ENCODE results near the gene KDM6A. TPM values are rescaled to one million over a fixed set of nuclear protein-coding genes. Genes with fewer than 3 reads are reported as not detected.
A peak's percentile ranks its signal among the peaks of the same experiment; 100 is the strongest.
"Not testable (repeated sequence)": the region's sequence is repeated elsewhere in the genome, so short reads cannot be mapped to it uniquely, and the experiment has no call there.

KDM6A gene
- total RNA-seq, 2 donors from 2014 or later = 36.4 to 51.0 TPM

- peaks cover 4 to 18% of the 10 kb centered on the region in 2 donors for H3K36me3 Mint-ChIP-seq (ENCODE audit: insufficient read depth in 2 of 2)
- H3K9me3 Mint-ChIP-seq = peaks cover 3 to 6% of the 10 kb centered on the region in 2 donors
- DNase-seq (no peak), ATAC-seq (replicated peaks in 1 of 2) (no peak)
- H3K4me3 Mint-ChIP-seq = no peak overlapping the region
- no peaks in the 10 kb centered on the region for H3K27me3 Mint-ChIP-seq (ENCODE audit: low read depth)
- no peak overlapping the region for H3K27ac Mint-ChIP-seq
- H3K4me1 Mint-ChIP-seq (ENCODE audit: low read depth) = peaks cover 59% of the 10 kb centered on the region
These were observed 138.1 kb downstream of the KDM6A start for GRCh38 chrX:45011131-45011530.

GRCh38 chrX:45011597-45011996 lies 138.6 kb downstream of the KDM6A start:
- peaks cover 0 to 3% of the 10 kb centered on the region in 2 donors for H3K9me3 Mint-ChIP-seq
- no peaks in the 10 kb centered on the region for H3K27me3 Mint-ChIP-seq (ENCODE audit: low read depth)
- H3K36me3 Mint-ChIP-seq (ENCODE audit: insufficient read depth in 2 of 2) = peaks cover under 1 to 14% of the 10 kb centered on the region in 2 donors
- H3K4me1 Mint-ChIP-seq (ENCODE audit: low read depth) = peaks cover 54% of the 10 kb centered on the region
- H3K27ac Mint-ChIP-seq = no peak overlapping the region
- no peak overlapping the region for H3K4me3 Mint-ChIP-seq
- no peak for DNase-seq
- no peak for ATAC-seq (replicated peaks in 1 of 2)

GRCh38 chrX:45017946-45018345 lies 145.0 kb downstream of the KDM6A start:
- ATAC-seq (replicated peaks in 1 of 2) (no peak), DNase-seq (no peak)
- no peak overlapping the region for H3K4me3 Mint-ChIP-seq
- no peaks in the 10 kb centered on the region for H3K27me3 Mint-ChIP-seq (ENCODE audit: low read depth)
- peaks cover 27% of the 10 kb centered on the region for H3K4me1 Mint-ChIP-seq (ENCODE audit: low read depth)
- peaks cover 1 to 6% of the 10 kb centered on the region in 2 donors for H3K36me3 Mint-ChIP-seq (ENCODE audit: insufficient read depth in 2 of 2)
- peak overlapping the region; percentile 14 for H3K27ac Mint-ChIP-seq
- no peaks in the 10 kb centered on the region for H3K9me3 Mint-ChIP-seq

GRCh38 chrX:45022150-45022549 lies 149.2 kb downstream of the KDM6A start:
- Mint-ChIP-seq H3K27me3 (ENCODE audit: low read depth) (no peaks in the 10 kb centered on the region), H3K4me1 (ENCODE audit: low read depth) (peaks cover 34% of the 10 kb centered on the region), H3K27ac (no peak overlapping the region), H3K4me3 (no peak overlapping the region), H3K9me3 (no peaks in the 10 kb centered on the region), H3K36me3 (ENCODE audit: insufficient read depth in 2 of 2) (peaks cover 1 to 9% of the 10 kb centered on the region in 2 donors)
- DNase-seq (no peak), ATAC-seq (replicated peaks in 1 of 2) (no peak)

- Mint-ChIP-seq H3K36me3 (ENCODE audit: insufficient read depth in 2 of 2) (peaks cover 0 to 14% of the 10 kb centered on the region in 2 donors), H3K4me1 (ENCODE audit: low read depth) (peaks cover 34% of the 10 kb centered on the region), H3K27ac (no peak overlapping the region), H3K27me3 (ENCODE audit: low read depth) (no peaks in the 10 kb centered on the region), H3K4me3 (no peak overlapping the region), H3K9me3 (no peaks in the 10 kb centered on the region)
- no peak for DNase-seq
- no peak for ATAC-seq (replicated peaks in 1 of 2)
These were observed 151.5 kb downstream of the KDM6A start for GRCh38 chrX:45024501-45024900.

GRCh38 chrX:45026036-45026435 lies 153.0 kb downstream of the KDM6A start:
- peaks cover 0 to 17% of the 10 kb centered on the region in 2 donors for H3K36me3 Mint-ChIP-seq (ENCODE audit: insufficient read depth in 2 of 2)
- no peak overlapping the region for H3K27ac Mint-ChIP-seq
- H3K27me3 Mint-ChIP-seq (ENCODE audit: low read depth) = no peaks in the 10 kb centered on the region
- ATAC-seq (replicated peaks in 1 of 2) = no peak
- H3K9me3 Mint-ChIP-seq = no peaks in the 10 kb centered on the region
- no peak for DNase-seq
- H3K4me3 Mint-ChIP-seq = no peak overlapping the region
- peaks cover 37% of the 10 kb centered on the region for H3K4me1 Mint-ChIP-seq (ENCODE audit: low read depth)

GRCh38 chrX:45031830-45032378 lies 158.9 kb downstream of the KDM6A start:
- no peak overlapping the region for H3K4me3 Mint-ChIP-seq
- H3K9me3 Mint-ChIP-seq = peaks cover 0 to 1% of the 10 kb centered on the region in 2 donors
- peaks cover 3 to 13% of the 10 kb centered on the region in 2 donors for H3K36me3 Mint-ChIP-seq (ENCODE audit: insufficient read depth in 2 of 2)
- H3K27ac Mint-ChIP-seq = no peak overlapping the region
- no peak for ATAC-seq (replicated peaks in 1 of 2)
- no peak for DNase-seq
- no peaks in the 10 kb centered on the region for H3K27me3 Mint-ChIP-seq (ENCODE audit: low read depth)
- peaks cover 40% of the 10 kb centered on the region for H3K4me1 Mint-ChIP-seq (ENCODE audit: low read depth)

- Mint-ChIP-seq H3K36me3 (ENCODE audit: insufficient read depth in 2 of 2) (peaks cover 3 to 16% of the 10 kb centered on the region in 2 donors), H3K4me3 (no peak overlapping the region), H3K27ac (no peak overlapping the region), H3K27me3 (ENCODE audit: low read depth) (no peaks in the 10 kb centered on the region), H3K4me1 (ENCODE audit: low read depth) (peaks cover 28% of the 10 kb centered on the region), H3K9me3 (peaks cover 0 to 1% of the 10 kb centered on the region in 2 donors)
- DNase-seq (no peak), ATAC-seq (replicated peaks in 1 of 2) (no peak)
These were observed 162.1 kb downstream of the KDM6A start for GRCh38 chrX:45035071-45035470.

GRCh38 chrX:45036161-45036560 lies 163.2 kb downstream of the KDM6A start:
- Mint-ChIP-seq H3K9me3 (peaks cover 0 to 1% of the 10 kb centered on the region in 2 donors), H3K27ac (no peak overlapping the region), H3K4me1 (ENCODE audit: low read depth) (peaks cover 22% of the 10 kb centered on the region), H3K36me3 (ENCODE audit: insufficient read depth in 2 of 2) (peaks cover 3 to 16% of the 10 kb centered on the region in 2 donors), H3K4me3 (no peak overlapping the region), H3K27me3 (ENCODE audit: low read depth) (no peaks in the 10 kb centered on the region)
- DNase-seq (no peak), ATAC-seq (replicated peaks in 1 of 2) (no peak)

- H3K36me3 Mint-ChIP-seq (ENCODE audit: insufficient read depth in 2 of 2) = peaks cover 3 to 18% of the 10 kb centered on the region in 2 donors
- H3K27ac Mint-ChIP-seq; DNase-seq; H3K9me3 Mint-ChIP-seq; H3K4me1 Mint-ChIP-seq (ENCODE audit: low read depth); ATAC-seq (replicated peaks in 1 of 2); H3K27me3 Mint-ChIP-seq (ENCODE audit: low read depth); H3K4me3 Mint-ChIP-seq: not testable (repeated sequence)
These were observed 167.1 kb downstream of the KDM6A start for GRCh38 chrX:45040137-45040536.

- no peaks in the 10 kb centered on the region for H3K9me3 Mint-ChIP-seq
- ATAC-seq (replicated peaks in 1 of 2) (no peak), DNase-seq (no peak)
- H3K27ac Mint-ChIP-seq = no peak overlapping the region
- H3K36me3 Mint-ChIP-seq (ENCODE audit: insufficient read depth in 2 of 2) = peaks cover 3 to 19% of the 10 kb centered on the region in 2 donors
- H3K27me3 Mint-ChIP-seq (ENCODE audit: low read depth) = no peaks in the 10 kb centered on the region
- peaks cover 14% of the 10 kb centered on the region for H3K4me1 Mint-ChIP-seq (ENCODE audit: low read depth)
- no peak overlapping the region for H3K4me3 Mint-ChIP-seq
These were observed 173.4 kb downstream of the KDM6A start for GRCh38 chrX:45046417-45046816.

GRCh38 chrX:45050558-45050957 lies 177.6 kb downstream of the KDM6A start:
- Mint-ChIP-seq H3K4me3 (no peak overlapping the region), H3K36me3 (ENCODE audit: insufficient read depth in 2 of 2) (peaks cover 3 to 17% of the 10 kb centered on the region in 2 donors), H3K9me3 (no peaks in the 10 kb centered on the region), H3K27ac (no peak overlapping the region), H3K4me1 (ENCODE audit: low read depth) (peaks cover 14% of the 10 kb centered on the region), H3K27me3 (ENCODE audit: low read depth) (no peaks in the 10 kb centered on the region)
- no peak for DNase-seq
- no peak for ATAC-seq (replicated peaks in 1 of 2)

GRCh38 chrX:45056428-45057145 lies 183.6 kb downstream of the KDM6A start:
- peaks cover 3 to 9% of the 10 kb centered on the region in 2 donors for H3K36me3 Mint-ChIP-seq (ENCODE audit: insufficient read depth in 2 of 2)
- no peaks in the 10 kb centered on the region for H3K9me3 Mint-ChIP-seq
- no peak overlapping the region for H3K27ac Mint-ChIP-seq
- peaks cover 4% of the 10 kb centered on the region for H3K4me1 Mint-ChIP-seq (ENCODE audit: low read depth)
- H3K27me3 Mint-ChIP-seq (ENCODE audit: low read depth) = no peaks in the 10 kb centered on the region
- no peak for DNase-seq
- H3K4me3 Mint-ChIP-seq = no peak overlapping the region
- ATAC-seq (replicated peaks in 1 of 2) = no peak

Data from activated T-cell treated with anti-CD3 and anti-CD28 coated beads, Interleukin-2, amount 50 U/mL, for 72 hours (primary cell).